Activated CD8-positive, alpha-beta memory T cell treated with anti-CD3 and anti-CD28 coated beads, Interleukin-2, amount 10 ng/mL, durations not matched to agents 7 days and 5 days (primary cell): Measurements from ENCODE around the gene TAS2R4. TPM values are rescaled to one million over a fixed set of nuclear protein-coding genes. Genes with fewer than 3 reads are reported as not detected.
A peak's percentile ranks its signal among the peaks of the same experiment; 100 is the strongest.
"Not testable (repeated sequence)": the region's sequence is repeated elsewhere in the genome, so short reads cannot be mapped to it uniquely, and the experiment has no call there.

Experiments used
- ATAC-seq: fragments of 150-1000 bp; cut with Tn5 transposase; one replicate; pipeline ENCODE4 v1.10.0; 2021; ENCODE audit warnings: moderate library complexity
- CTCF ChIA-PET: fragments of 350-600 bp; sonication (Branson Sonifier 250); formaldehyde crosslinking; loops from one replicate; lab custom pipeline; 2021; ENCODE audit warnings: antibody characterized with exemption; lab: Charles Lee
- DNase-seq: peaks from one replicate; pipeline ENCODE4 v3.0.0-alpha.2; 2020
- H3K27ac Mint-ChIP-seq: one replicate; pipeline ENCODE4 v1.8.0; 2021; ENCODE audit warnings: mild to moderate bottlenecking, mixed read lengths
- H3K27me3 Mint-ChIP-seq: one replicate; pipeline ENCODE4 v1.8.0; 2021; ENCODE audit warnings: mixed read lengths
- H3K36me3 Mint-ChIP-seq: one replicate; pipeline ENCODE4 v1.8.0; 2021; ENCODE audit warnings: mild to moderate bottlenecking, mixed read lengths
- H3K4me1 Mint-ChIP-seq: one replicate; pipeline ENCODE4 v1.8.0; 2021; ENCODE audit warnings: mixed read lengths
- H3K4me3 Mint-ChIP-seq: one replicate; pipeline ENCODE4 v1.8.0; 2021; ENCODE audit warnings: mild to moderate bottlenecking, moderate library complexity, mixed read lengths
- H3K9me3 Mint-ChIP-seq: one replicate; pipeline ENCODE4 v1.8.0; 2022; ENCODE audit warnings: low read depth, mixed read lengths
- total RNA-seq, 2 experiments: library from RNA; stranded (reverse); gene quantifications; one replicate each; pipeline ENCODE4 v1.2.3, GENCODE V29; 2021

The TAS2R4 gene
- total RNA-seq, 2 experiments from 2014 or later: 0.49 to 0.82 TPM

DNA sequence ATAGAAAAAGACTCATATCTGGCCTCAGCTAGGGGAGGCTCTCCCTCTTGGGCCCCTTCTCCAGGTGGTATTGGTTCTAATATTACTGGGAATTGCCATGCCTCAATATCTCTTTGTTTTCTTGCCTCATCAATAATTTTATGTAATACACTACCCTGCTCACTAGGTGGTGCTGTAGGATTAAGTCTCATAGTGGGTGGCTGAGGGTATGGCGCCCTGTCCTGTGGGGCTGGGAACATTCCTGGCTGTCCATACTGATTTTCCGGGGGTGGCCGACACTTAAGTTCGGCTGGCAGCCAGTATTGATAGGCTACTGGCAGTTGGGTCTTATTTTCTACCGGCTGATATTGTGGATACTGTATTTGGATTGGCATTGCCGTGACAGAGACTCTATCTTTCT lies 21.5 kb upstream of the TAS2R4 start:
- H3K27me3 Mint-ChIP-seq: no peaks in the 10 kb centered on the region
- peaks cover 66% of the 10 kb centered on the region for H3K36me3 Mint-ChIP-seq
- ATAC-seq: no peak
- no peak overlapping the region for H3K27ac Mint-ChIP-seq
- no peaks in the 10 kb centered on the region for H3K4me1 Mint-ChIP-seq
- peaks cover 25% of the 10 kb centered on the region for H3K9me3 Mint-ChIP-seq
- CTCF ChIA-PET: interaction anchor here (1.7 kb wide), 1 partner anchor 31 kb away, joined by 6 read pairs; no protein-coding TSS in a partner anchor
- DNase-seq: no peak
- H3K4me3 Mint-ChIP-seq: no peak overlapping the region

DNA sequence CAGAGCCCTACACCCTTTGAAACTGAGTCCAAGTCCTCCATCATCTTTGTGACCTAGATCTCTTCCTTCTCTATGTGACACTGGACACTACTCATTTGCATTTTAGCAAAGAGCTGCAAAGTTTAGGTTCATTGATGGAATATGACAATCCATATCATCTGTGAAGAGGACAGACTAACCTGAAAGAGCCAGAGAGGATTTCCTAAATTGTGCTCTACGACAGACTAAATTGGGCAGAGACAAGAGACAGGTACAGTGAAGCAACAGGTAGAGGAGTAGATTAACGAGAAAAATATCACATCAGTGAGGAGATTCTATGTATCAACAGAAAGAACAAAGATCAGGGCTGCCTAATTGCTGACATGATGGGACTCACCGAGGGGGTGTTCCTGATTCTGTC lies 12.7 kb upstream of the TAS2R4 start, which contains the start of gene TAS2R3:
TAS2R3 (plus strand) TSS at position 301 of the 400 bp plus-strand sequence; CDS start at position 363, 62 bp downstream.
- H3K4me3 Mint-ChIP-seq: no peak within 1 kb of the TSS
- H3K27ac Mint-ChIP-seq: no peak within 1 kb of the TSS
- H3K27me3 Mint-ChIP-seq: no peaks in the 10 kb centered on the region
- no peak for DNase-seq
- no peak for ATAC-seq
- peaks cover 35% of the 10 kb centered on the region for H3K36me3 Mint-ChIP-seq
- no peaks in the 10 kb centered on the region for H3K9me3 Mint-ChIP-seq
- CTCF ChIA-PET: interaction anchor here (1.2 kb wide), 1 partner anchor 109 kb away, joined by 5 read pairs; no protein-coding TSS in a partner anchor
- H3K4me1 Mint-ChIP-seq: no peaks in the 10 kb centered on the region

DNA sequence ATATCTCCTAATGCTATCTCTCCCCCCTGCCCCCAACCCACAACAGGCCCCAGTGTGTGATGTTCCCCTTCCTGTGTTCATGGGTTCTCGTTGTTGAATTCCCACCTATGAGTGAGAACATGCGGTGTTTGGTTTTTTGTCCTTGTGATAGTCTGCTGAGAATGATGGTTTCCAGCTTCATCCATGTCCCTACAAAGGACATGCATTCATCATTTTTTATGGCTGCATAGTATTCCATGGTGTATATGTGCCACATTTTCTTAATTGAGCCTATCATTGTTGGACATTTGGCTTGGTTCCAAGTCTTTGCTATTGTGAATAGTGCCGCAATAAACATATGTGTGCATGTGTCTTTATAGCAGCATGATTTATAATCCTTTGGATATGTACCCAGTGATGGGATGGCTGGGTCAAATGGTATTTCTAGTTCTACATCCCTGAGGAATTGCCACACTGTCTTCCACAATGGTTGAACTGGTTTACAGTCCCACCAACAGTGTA lies 6.3 kb upstream of the TAS2R4 start:
- H3K36me3 Mint-ChIP-seq: peaks cover 28% of the 10 kb centered on the region
- CTCF ChIA-PET: interaction anchor here (1.1 kb wide), 1 partner anchor 13 kb away, joined by 4 read pairs; no protein-coding TSS in a partner anchor
- H3K27ac Mint-ChIP-seq, H3K9me3 Mint-ChIP-seq, ATAC-seq, H3K27me3 Mint-ChIP-seq, DNase-seq, H3K4me1 Mint-ChIP-seq, H3K4me3 Mint-ChIP-seq: not testable (repeated sequence)

- peak; percentile 44 for DNase-seq
- Mint-ChIP-seq H3K4me3 (no peak overlapping the region), H3K27ac (no peak overlapping the region), H3K36me3 (no peaks in the 10 kb centered on the region), H3K4me1 (peaks cover 1% of the 10 kb centered on the region), H3K27me3 (no peaks in the 10 kb centered on the region), H3K9me3 (no peaks in the 10 kb centered on the region)
- CTCF ChIA-PET: interaction anchor here (0.7 to 2.1 kb wide), 18 partner anchors 10 to 252 kb away, joined by 3 to 9 read pairs (median 4); partner anchors contain the start of genes SSBP1 and TAS2R4
- ATAC-seq: peak; percentile 61
These were observed 9.5 kb downstream of the TAS2R4 start for GRCh38 chr7:141785706-141786552.

DNA sequence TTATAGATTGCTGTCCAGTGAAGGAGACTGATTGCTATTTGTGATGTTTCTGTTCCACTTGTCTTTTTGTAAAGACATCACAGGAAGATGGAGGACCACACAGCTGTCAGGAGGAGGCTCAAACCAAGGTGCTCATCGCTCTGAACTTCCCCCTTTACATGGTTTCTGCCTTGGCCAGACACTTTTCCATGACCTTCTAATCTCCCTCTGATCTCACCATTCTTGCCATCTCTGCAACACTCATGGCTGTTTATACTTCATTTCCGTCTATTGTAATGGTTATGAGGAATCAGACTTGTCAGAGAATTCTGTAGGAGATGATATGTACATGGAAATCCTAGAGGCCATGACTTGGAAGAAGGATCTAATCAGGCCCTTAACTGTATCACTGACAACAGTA lies 11.8 kb downstream of the TAS2R4 start:
- CTCF ChIA-PET: interaction anchor here (1.1 kb wide), 1 partner anchor 133 kb away, joined by 3 read pairs; no protein-coding TSS in a partner anchor
- Mint-ChIP-seq H3K27me3 (no peaks in the 10 kb centered on the region), H3K9me3 (no peaks in the 10 kb centered on the region), H3K27ac (no peak overlapping the region), H3K4me1 (peaks cover 1% of the 10 kb centered on the region), H3K4me3 (no peak overlapping the region), H3K36me3 (no peaks in the 10 kb centered on the region)
- no peak for DNase-seq
- no peak for ATAC-seq

DNA sequence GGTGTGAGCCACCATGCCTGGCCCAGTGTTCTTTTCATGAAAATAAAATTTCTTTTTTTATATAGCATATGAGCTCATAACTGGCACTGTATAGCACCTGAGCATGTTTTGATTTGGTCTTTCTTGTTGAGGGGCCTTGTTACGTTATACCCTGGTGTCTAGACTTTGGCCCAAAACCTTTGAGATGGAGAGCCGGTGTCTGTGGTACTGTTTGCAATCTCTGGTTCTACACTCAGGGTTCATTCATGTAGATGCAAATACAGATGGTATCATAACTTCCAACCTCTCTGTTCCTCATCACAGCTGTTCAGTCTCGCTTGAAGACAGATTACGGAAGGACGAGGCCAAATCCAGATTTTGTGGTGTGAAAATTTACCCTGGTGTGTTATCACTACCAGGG lies 13.4 kb downstream of the TAS2R4 start, which contains the start of gene TAS2R5:
TAS2R5 (plus strand) TSS at position 301 of the 400 bp plus-strand sequence. CDS start 145 bp downstream, outside the sequence.
- Mint-ChIP-seq H3K36me3 (no peaks in the 10 kb centered on the region), H3K4me1 (peaks cover 1% of the 10 kb centered on the region), H3K4me3 (no peak within 1 kb of the TSS), H3K9me3 (no peaks in the 10 kb centered on the region), H3K27ac (no peak within 1 kb of the TSS), H3K27me3 (no peaks in the 10 kb centered on the region)
- ATAC-seq (no peak), DNase-seq (no peak)
- CTCF ChIA-PET: interaction anchor here (1.2 kb wide), 1 partner anchor 52 kb away, joined by 3 read pairs; the partner anchor contains the start of gene SSBP1

DNA sequence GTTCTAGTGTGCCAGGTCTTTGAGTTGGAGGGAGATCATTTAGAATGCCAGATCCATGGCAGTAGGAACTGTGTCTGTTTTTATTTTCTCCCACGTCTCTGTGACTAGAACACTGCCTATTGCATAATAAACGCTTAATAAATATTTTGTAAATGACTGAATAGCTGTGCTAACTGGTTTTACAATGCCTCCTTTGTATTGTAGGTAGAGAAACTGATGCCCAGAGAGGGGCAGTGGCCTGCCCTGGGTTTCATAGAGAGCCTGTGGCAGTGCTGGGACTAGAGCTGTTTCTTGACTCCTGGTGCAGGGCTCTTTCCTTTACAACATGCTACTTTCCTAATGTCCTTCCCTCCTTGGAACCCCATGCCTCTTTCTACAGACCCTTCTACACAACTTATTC lies 16.1 kb downstream of the TAS2R4 start:
- Mint-ChIP-seq H3K27ac (no peak overlapping the region), H3K4me3 (no peak overlapping the region), H3K4me1 (no peaks in the 10 kb centered on the region), H3K27me3 (no peaks in the 10 kb centered on the region), H3K36me3 (no peaks in the 10 kb centered on the region), H3K9me3 (no peaks in the 10 kb centered on the region)
- no peak for ATAC-seq
- CTCF ChIA-PET: no interaction called here
- DNase-seq: no peak

DNA sequence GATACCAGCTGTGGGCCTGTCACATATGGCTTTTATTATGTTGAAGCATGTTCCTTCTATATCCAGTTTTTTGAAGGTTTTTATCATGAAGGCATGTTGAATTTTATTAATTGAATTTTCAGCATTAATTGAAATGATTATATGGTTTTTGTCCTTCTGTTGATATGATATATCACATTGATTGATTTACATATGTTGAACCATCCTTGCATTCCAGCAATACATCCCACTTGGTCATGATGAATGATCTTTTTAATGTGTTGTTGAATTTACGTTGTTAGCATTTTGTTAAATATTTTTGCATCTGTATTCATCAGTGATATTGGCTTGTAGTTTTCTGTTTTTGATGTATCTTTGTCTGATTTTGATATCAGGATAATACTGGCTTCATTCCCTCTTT lies 43.6 kb downstream of the TAS2R4 start:
- no peak for DNase-seq
- CTCF ChIA-PET: no interaction called here
- Mint-ChIP-seq H3K27ac (no peak overlapping the region), H3K36me3 (no peaks in the 10 kb centered on the region), H3K4me3 (no peak overlapping the region), H3K27me3 (no peaks in the 10 kb centered on the region), H3K9me3 (peaks cover 21% of the 10 kb centered on the region), H3K4me1 (no peaks in the 10 kb centered on the region)
- no peak for ATAC-seq

GRCh38 chr7:141822432-141822831 lies 46.0 kb downstream of the TAS2R4 start:
- H3K4me1 Mint-ChIP-seq, H3K27me3 Mint-ChIP-seq, DNase-seq, ATAC-seq, CTCF ChIA-PET, H3K27ac Mint-ChIP-seq, H3K4me3 Mint-ChIP-seq, H3K36me3 Mint-ChIP-seq: not testable (repeated sequence)
- H3K9me3 Mint-ChIP-seq: peaks cover 21% of the 10 kb centered on the region

Other genes starting within 250 kb of the TAS2R4 start
- 10 to 100 TPM; 45.9 to 75.8 TPM for gene AGK, start 225.3 kb upstream of the TAS2R4 start, total RNA-seq
- 10 to 100 TPM; 17.0 to 27.3 TPM for gene DENND11, start 74.5 kb upstream of the TAS2R4 start, total RNA-seq
- gene WEE2, start 68.3 kb upstream of the TAS2R4 start, total RNA-seq: not detected
- gene SSBP1, start 38.3 kb upstream of the TAS2R4 start, total RNA-seq: 100 to 1,000 TPM; 123 to 133 TPM
- gene TAS2R3, start 12.6 kb upstream of the TAS2R4 start, total RNA-seq: under 1 TPM; 0.70 to 0.75 TPM
- 1 to 10 TPM; 1.4 to 1.8 TPM for gene TAS2R5, start 13.5 kb downstream of the TAS2R4 start, total RNA-seq
- gene PRSS37, start 64.8 kb downstream of the TAS2R4 start, total RNA-seq: not detected
- not detected for gene OR9A4, start 139.7 kb downstream of the TAS2R4 start, total RNA-seq
- not detected for gene CLEC5A, start 170.3 kb downstream of the TAS2R4 start, total RNA-seq
- not detected for gene TAS2R38, start 197.1 kb downstream of the TAS2R4 start, total RNA-seq
- gene MGAM, start 219.2 kb downstream of the TAS2R4 start, total RNA-seq: not detected